Embryonic facial prominence (tissue), 1 donor: ENCODE results near the gene FAM90A1.
"Not testable (repeated sequence)": the region's sequence is repeated elsewhere in the genome, so short reads cannot be mapped to it uniquely, and the experiment has no call there.

Experiments
- DNase-seq: peaks from one replicate; pipeline ENCODE4 v3.0.0-alpha.2; 2016; ENCODE audit errors: extremely low spot score

FAM90A1 gene

DNA sequence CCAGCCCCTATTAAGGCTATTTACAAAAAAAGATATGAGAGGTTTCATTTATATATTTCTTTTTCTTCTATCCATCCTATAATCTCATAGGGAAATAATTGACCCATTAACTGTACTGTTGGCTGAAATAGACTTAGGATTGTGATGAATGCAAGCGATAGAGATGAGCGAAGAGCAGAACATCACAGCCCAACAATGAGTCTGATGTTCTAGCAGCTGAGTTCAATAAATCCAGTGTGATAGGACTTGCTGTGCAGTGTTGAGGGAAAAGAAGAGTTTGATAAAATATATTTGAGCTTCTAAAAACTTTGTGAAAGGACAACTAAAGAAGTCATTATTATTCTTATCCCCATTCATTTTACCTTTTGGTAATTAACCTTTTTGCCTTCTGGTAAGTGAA lies 54.5 kb downstream of the FAM90A1 start:
- DNase-seq = not testable (repeated sequence)
